Osteocyte (in vitro differentiated cells): ENCODE data around the gene PPP1R3G. TPM values are rescaled to one million over a fixed set of nuclear protein-coding genes. Genes with fewer than 3 reads are reported as not detected.

Source experiments
- DNase-seq: peaks from one replicate; pipeline ENCODE4 v3.0.0; 2021; ENCODE audit warnings: mixed read lengths; ENCODE audit not compliant: unreplicated experiment; ENCODE audit errors: extremely low spot score
- H3K27ac Mint-ChIP-seq: one replicate; pipeline ENCODE4 v1.8.0; 2021; ENCODE audit warnings: mild to moderate bottlenecking, mixed read lengths; ENCODE audit not compliant: unreplicated experiment
- H3K27me3 Mint-ChIP-seq: one replicate; pipeline ENCODE4 v1.8.0; 2021; ENCODE audit warnings: mixed read lengths; ENCODE audit not compliant: unreplicated experiment
- H3K36me3 Mint-ChIP-seq: one replicate; pipeline ENCODE4 v1.8.0; 2021; ENCODE audit warnings: mixed read lengths; ENCODE audit not compliant: unreplicated experiment
- H3K4me1 Mint-ChIP-seq: one replicate; pipeline ENCODE4 v1.8.0; 2021; ENCODE audit warnings: mixed read lengths; ENCODE audit not compliant: unreplicated experiment
- H3K4me3 Mint-ChIP-seq: one replicate; pipeline ENCODE4 v1.8.0; 2021; ENCODE audit warnings: mild to moderate bottlenecking, moderate library complexity, mixed read lengths; ENCODE audit not compliant: unreplicated experiment
- H3K9me3 Mint-ChIP-seq: one replicate; pipeline ENCODE4 v1.8.0; 2021; ENCODE audit warnings: mixed read lengths; ENCODE audit not compliant: unreplicated experiment
- CTCF ChIP-seq: fragments of 200-600 bp; sonication (generic); IDR thresholded peaks from 2 replicates; pipeline ENCODE4 v1.5.0; 2021; ENCODE audit warnings: antibody characterized with exemption, mild to moderate bottlenecking, moderate library complexity
- total RNA-seq: library from RNA; stranded (reverse); gene quantifications from 2 replicates; pipeline ENCODE4 v1.2.1, GENCODE V29; 2021

The PPP1R3G gene
- total RNA-seq, 1 donor from 2014 or later: 0.40 TPM

GRCh38 chr6:5099537-5099936 lies 14.4 kb downstream of the PPP1R3G start:
- DNase-seq: no peak
- TF ChIP-seq CTCF: no peak
- H3K4me1 Mint-ChIP-seq: peaks cover 6% of the 10 kb centered on the region
- no peaks in the 10 kb centered on the region for H3K9me3 Mint-ChIP-seq
- H3K36me3 Mint-ChIP-seq: no peaks in the 10 kb centered on the region
- H3K27ac Mint-ChIP-seq: no peak overlapping the region
- no peak overlapping the region for H3K4me3 Mint-ChIP-seq
- H3K27me3 Mint-ChIP-seq: no peaks in the 10 kb centered on the region

- Mint-ChIP-seq H3K27me3 (no peaks in the 10 kb centered on the region), H3K27ac (no peak overlapping the region), H3K4me3 (no peak overlapping the region), H3K4me1 (no peaks in the 10 kb centered on the region), H3K36me3 (no peaks in the 10 kb centered on the region), H3K9me3 (no peaks in the 10 kb centered on the region)
- TF ChIP-seq CTCF: no peak
- DNase-seq: no peak
Measured at GRCh38 chr6:5100806-5101205, 15.7 kb downstream of the PPP1R3G start.

- no peaks in the 10 kb centered on the region for H3K9me3 Mint-ChIP-seq
- no peaks in the 10 kb centered on the region for H3K27me3 Mint-ChIP-seq
Measured at GRCh38 chr6:5102267-5102970, 17.3 kb downstream of the PPP1R3G start.

GRCh38 chr6:5103250-5103649 lies 18.1 kb downstream of the PPP1R3G start:
- DNase-seq: no peak
- no peak for TF ChIP-seq CTCF
- no peak overlapping the region for H3K4me3 Mint-ChIP-seq
- H3K36me3 Mint-ChIP-seq: no peaks in the 10 kb centered on the region
- H3K9me3 Mint-ChIP-seq: no peaks in the 10 kb centered on the region
- no peaks in the 10 kb centered on the region for H3K4me1 Mint-ChIP-seq
- no peak overlapping the region for H3K27ac Mint-ChIP-seq
- no peaks in the 10 kb centered on the region for H3K27me3 Mint-ChIP-seq

More at GRCh38 chr6:5102267-5102970, 17.3 kb downstream of the PPP1R3G start:
- no peak for TF ChIP-seq CTCF
- H3K4me1 Mint-ChIP-seq: no peaks in the 10 kb centered on the region
- DNase-seq: no peak
- H3K4me3 Mint-ChIP-seq: no peak overlapping the region
- no peak overlapping the region for H3K27ac Mint-ChIP-seq
- H3K36me3 Mint-ChIP-seq: no peaks in the 10 kb centered on the region

GRCh38 chr6:5104667-5105066 lies 19.5 kb downstream of the PPP1R3G start:
- H3K9me3 Mint-ChIP-seq: no peaks in the 10 kb centered on the region
- no peak for DNase-seq
- no peaks in the 10 kb centered on the region for H3K27me3 Mint-ChIP-seq
- H3K4me3 Mint-ChIP-seq: no peak overlapping the region
- no peak overlapping the region for H3K27ac Mint-ChIP-seq
- H3K4me1 Mint-ChIP-seq: no peaks in the 10 kb centered on the region
- TF ChIP-seq CTCF: no peak
- H3K36me3 Mint-ChIP-seq: no peaks in the 10 kb centered on the region
